ENCODE results near the gene RAPGEF4.

RAPGEF4 gene

DNA sequence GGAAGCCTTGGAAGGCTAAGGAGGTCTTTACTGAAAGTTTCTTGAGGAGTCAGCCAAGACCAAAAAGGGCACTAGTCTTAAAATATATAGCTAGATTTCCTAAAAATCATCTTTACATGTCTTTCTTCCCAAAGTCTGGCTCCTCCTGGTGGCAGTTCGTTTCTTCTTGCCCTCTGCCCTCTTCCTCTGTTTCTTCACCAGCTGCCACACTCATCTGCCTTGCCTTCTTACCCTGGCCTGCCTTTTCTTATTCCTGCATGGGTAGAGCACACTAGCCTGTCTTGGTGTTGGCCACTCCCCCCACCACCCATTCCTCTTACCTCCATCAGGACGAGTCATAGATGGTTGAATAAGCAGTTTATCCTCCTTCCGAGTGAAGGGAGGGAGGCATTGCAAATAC lies 129.8 kb downstream of the RAPGEF4 start:
- no peaks in the 10 kb centered on the region for H3K4me1 ChIP-seq (ENCODE audit: control insufficient read depth in 2 of 2, insufficient read depth in 2 of 2, low read length in 2 of 2)

DNA sequence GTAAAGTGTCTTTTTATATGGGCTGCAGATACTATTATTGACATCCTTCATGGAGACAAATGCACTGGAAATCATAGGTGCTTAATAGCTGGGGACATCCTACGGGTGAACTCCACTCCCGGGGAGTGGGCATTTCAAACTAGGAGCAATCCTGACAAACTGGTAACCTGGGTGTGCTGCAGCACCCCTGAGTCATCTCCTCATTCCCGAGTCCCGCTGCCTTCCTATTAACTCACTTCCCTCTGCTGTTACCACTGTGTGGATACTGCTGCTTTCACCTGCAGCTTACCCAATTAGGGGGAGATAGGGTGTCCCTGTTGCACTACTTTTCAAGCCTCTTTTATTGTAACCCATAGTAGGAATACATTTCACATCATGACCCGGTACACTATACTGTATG lies 134.2 kb downstream of the RAPGEF4 start:
- H3K4me1 ChIP-seq (ENCODE audit: control insufficient read depth in 2 of 2, insufficient read depth in 2 of 2, low read length in 2 of 2), result no peaks in the 10 kb centered on the region
- no peak overlapping the region for H3K4me3 ChIP-seq (ENCODE audit: low read length in 2 of 2)
- H3K36me3 ChIP-seq (ENCODE audit: control insufficient read depth in 2 of 2, insufficient read depth in 2 of 2, low read length in 2 of 2), result no peaks in the 10 kb centered on the region
- H3K9me3 ChIP-seq (ENCODE audit: control insufficient read depth in 2 of 2, low read length in 2 of 2), result no peaks in the 10 kb centered on the region
- no peak overlapping the region for H3K27ac ChIP-seq (ENCODE audit: low read depth in 2 of 2, low read length in 2 of 2)
- H3K9ac ChIP-seq (ENCODE audit: low read depth in 1 of 2, low read length in 2 of 2), result no peak overlapping the region
- H3K27me3 ChIP-seq (ENCODE audit: control insufficient read depth in 2 of 2, insufficient read depth in 2 of 2, low read length in 2 of 2), result peaks cover 0 to 5% of the 10 kb centered on the region in 2 donors

More for the DNA sequence above, 129.8 kb downstream of the RAPGEF4 start:
- Histone ChIP-seq H3K4me3 (ENCODE audit: low read length in 2 of 2) (no peak overlapping the region), H3K27me3 (ENCODE audit: control insufficient read depth in 2 of 2, insufficient read depth in 2 of 2, low read length in 2 of 2) (peaks cover 5 to 7% of the 10 kb centered on the region in 2 donors), H3K36me3 (ENCODE audit: control insufficient read depth in 2 of 2, insufficient read depth in 2 of 2, low read length in 2 of 2) (no peaks in the 10 kb centered on the region), H3K27ac (ENCODE audit: low read depth in 2 of 2, low read length in 2 of 2) (no peak overlapping the region), H3K9ac (ENCODE audit: low read depth in 1 of 2, low read length in 2 of 2) (no peak overlapping the region), H3K9me3 (ENCODE audit: control insufficient read depth in 2 of 2, low read length in 2 of 2) (no peaks in the 10 kb centered on the region)

DNA sequence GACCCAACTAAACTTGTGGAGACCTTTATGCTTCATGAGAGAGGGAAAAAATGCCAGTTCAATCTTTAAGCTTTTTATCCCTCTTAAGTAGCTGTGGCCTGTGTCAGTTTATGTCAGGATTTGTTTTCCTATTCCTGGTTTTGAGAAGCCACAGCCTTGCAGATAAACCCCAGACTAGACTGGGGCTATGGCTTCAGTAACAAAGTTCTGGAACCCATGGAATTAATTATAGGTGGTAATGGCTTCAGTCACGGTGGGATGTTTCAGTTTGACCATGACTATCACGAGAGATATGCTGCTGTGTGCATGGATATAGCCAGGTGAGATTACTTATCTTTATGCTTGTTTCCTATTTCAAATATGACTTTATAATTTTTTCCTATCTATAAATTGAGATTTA lies 134.8 kb downstream of the RAPGEF4 start:
- H3K9ac ChIP-seq (ENCODE audit: low read depth in 1 of 2, low read length in 2 of 2), result no peak overlapping the region
- no peaks in the 10 kb centered on the region for H3K36me3 ChIP-seq (ENCODE audit: control insufficient read depth in 2 of 2, insufficient read depth in 2 of 2, low read length in 2 of 2)
- H3K27me3 ChIP-seq (ENCODE audit: control insufficient read depth in 2 of 2, insufficient read depth in 2 of 2, low read length in 2 of 2), result peaks cover 0 to 4% of the 10 kb centered on the region in 2 donors
- H3K4me3 ChIP-seq (ENCODE audit: low read length in 2 of 2), result no peak overlapping the region
- H3K27ac ChIP-seq (ENCODE audit: low read depth in 2 of 2, low read length in 2 of 2), result no peak overlapping the region
- no peaks in the 10 kb centered on the region for H3K9me3 ChIP-seq (ENCODE audit: control insufficient read depth in 2 of 2, low read length in 2 of 2)
- no peaks in the 10 kb centered on the region for H3K4me1 ChIP-seq (ENCODE audit: control insufficient read depth in 2 of 2, insufficient read depth in 2 of 2, low read length in 2 of 2)

DNA sequence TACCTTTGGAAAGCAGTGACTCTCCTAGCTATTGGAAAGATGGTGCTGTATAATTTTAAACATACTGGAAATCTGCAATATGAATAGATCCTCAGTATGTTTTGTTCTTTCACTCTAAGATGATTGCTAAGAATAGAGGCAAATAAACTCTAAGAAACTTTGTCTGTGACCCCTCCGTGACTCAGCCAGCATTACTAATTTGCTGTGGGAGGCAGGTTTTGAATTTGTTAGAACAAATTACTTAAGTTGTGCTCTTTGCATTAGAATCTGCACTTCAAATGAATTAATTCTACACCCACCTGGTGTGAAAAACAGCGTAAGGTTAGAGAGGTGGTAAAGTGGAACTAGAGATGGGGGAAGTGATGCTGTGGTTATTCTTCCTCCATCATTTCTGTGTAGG lies 142.2 kb downstream of the RAPGEF4 start:
- no peak overlapping the region for H3K4me3 ChIP-seq (ENCODE audit: low read length in 2 of 2)

DNA sequence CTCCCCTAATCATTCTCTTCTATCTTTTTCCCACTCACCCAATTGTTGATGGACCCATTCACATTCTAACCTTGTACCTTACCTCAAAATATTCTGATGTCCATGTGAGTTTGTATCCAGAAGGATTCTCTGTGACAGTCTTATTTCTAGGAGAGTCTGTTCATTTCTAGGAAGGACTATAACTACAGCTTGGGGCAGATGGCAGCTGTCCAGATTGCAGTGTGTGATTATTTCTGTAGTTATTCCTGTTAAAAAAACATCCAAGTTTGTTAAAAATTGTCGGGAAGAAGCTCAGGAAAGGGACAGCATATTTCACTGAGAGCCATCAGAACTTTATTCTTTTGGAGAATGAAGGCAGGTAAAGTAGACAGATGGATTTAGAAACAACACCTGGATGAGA lies 142.6 kb downstream of the RAPGEF4 start:
- no peaks in the 10 kb centered on the region for H3K36me3 ChIP-seq (ENCODE audit: control insufficient read depth in 2 of 2, insufficient read depth in 2 of 2, low read length in 2 of 2)
- no peak overlapping the region for H3K27ac ChIP-seq (ENCODE audit: low read depth in 2 of 2, low read length in 2 of 2)
- no peaks in the 10 kb centered on the region for H3K4me1 ChIP-seq (ENCODE audit: control insufficient read depth in 2 of 2, insufficient read depth in 2 of 2, low read length in 2 of 2)
- H3K9me3 ChIP-seq (ENCODE audit: control insufficient read depth in 2 of 2, low read length in 2 of 2), result no peaks in the 10 kb centered on the region
- H3K9ac ChIP-seq (ENCODE audit: low read depth in 1 of 2, low read length in 2 of 2), result no peak overlapping the region
- no peaks in the 10 kb centered on the region for H3K27me3 ChIP-seq (ENCODE audit: control insufficient read depth in 2 of 2, insufficient read depth in 2 of 2, low read length in 2 of 2)
- no peak overlapping the region for H3K4me3 ChIP-seq (ENCODE audit: low read length in 2 of 2)

More for the DNA sequence above, 142.2 kb downstream of the RAPGEF4 start:
- no peaks in the 10 kb centered on the region for H3K27me3 ChIP-seq (ENCODE audit: control insufficient read depth in 2 of 2, insufficient read depth in 2 of 2, low read length in 2 of 2)
- H3K36me3 ChIP-seq (ENCODE audit: control insufficient read depth in 2 of 2, insufficient read depth in 2 of 2, low read length in 2 of 2), result no peaks in the 10 kb centered on the region
- no peak overlapping the region for H3K9ac ChIP-seq (ENCODE audit: low read depth in 1 of 2, low read length in 2 of 2)
- H3K9me3 ChIP-seq (ENCODE audit: control insufficient read depth in 2 of 2, low read length in 2 of 2), result no peaks in the 10 kb centered on the region
- no peak overlapping the region for H3K27ac ChIP-seq (ENCODE audit: low read depth in 2 of 2, low read length in 2 of 2)
- no peaks in the 10 kb centered on the region for H3K4me1 ChIP-seq (ENCODE audit: control insufficient read depth in 2 of 2, insufficient read depth in 2 of 2, low read length in 2 of 2)

DNA sequence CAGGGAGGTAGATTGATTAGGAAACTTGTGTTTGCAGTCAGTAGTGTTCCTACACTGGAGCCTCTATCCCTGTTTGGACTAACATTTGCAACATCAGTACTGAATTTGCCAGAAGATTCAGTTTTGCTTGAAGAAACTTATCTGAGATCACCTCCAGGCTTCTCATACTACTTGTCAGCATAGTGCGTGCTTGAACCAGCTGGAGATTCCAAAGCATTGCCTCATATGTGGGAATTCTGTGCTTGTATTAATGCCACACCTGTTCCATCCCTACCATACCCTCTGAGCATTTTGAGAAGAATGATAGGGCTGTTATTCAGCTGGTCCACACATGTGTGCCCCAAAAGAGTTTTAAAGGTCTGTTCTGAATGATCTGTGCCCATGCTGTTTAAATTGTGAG lies 148.7 kb downstream of the RAPGEF4 start:
- Histone ChIP-seq H3K27me3 (ENCODE audit: control insufficient read depth in 2 of 2, insufficient read depth in 2 of 2, low read length in 2 of 2) (no peaks in the 10 kb centered on the region), H3K9ac (ENCODE audit: low read depth in 1 of 2, low read length in 2 of 2) (no peak overlapping the region), H3K36me3 (ENCODE audit: control insufficient read depth in 2 of 2, insufficient read depth in 2 of 2, low read length in 2 of 2) (no peaks in the 10 kb centered on the region)

DNA sequence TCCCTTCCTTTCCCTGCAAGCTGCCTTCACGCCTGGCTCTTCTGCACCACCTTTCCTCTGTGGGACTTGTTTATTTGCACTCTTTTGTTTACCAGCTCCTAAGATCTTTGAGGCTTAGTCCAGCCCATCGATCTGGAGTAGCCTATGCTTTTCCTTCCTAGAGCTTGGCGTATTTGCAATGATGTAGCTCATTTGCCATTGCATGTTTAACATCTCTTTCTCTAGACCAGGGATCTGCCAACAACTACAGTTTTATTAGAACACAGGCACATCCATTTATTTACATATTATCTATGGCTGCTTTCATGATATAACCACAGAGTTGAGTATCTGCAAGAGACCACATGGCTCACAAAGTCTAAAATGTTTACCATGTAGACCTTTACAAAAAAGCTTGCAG lies 150.4 kb downstream of the RAPGEF4 start:
- H3K36me3 ChIP-seq (ENCODE audit: control insufficient read depth in 2 of 2, insufficient read depth in 2 of 2, low read length in 2 of 2), result no peaks in the 10 kb centered on the region
- H3K4me1 ChIP-seq (ENCODE audit: control insufficient read depth in 2 of 2, insufficient read depth in 2 of 2, low read length in 2 of 2), result no peaks in the 10 kb centered on the region
- H3K27me3 ChIP-seq (ENCODE audit: control insufficient read depth in 2 of 2, insufficient read depth in 2 of 2, low read length in 2 of 2), result no peaks in the 10 kb centered on the region
- H3K9me3 ChIP-seq (ENCODE audit: control insufficient read depth in 2 of 2, low read length in 2 of 2), result no peaks in the 10 kb centered on the region
- H3K9ac ChIP-seq (ENCODE audit: low read depth in 1 of 2, low read length in 2 of 2), result no peak overlapping the region
- H3K4me3 ChIP-seq (ENCODE audit: low read length in 2 of 2), result no peak overlapping the region
- H3K27ac ChIP-seq (ENCODE audit: low read depth in 2 of 2, low read length in 2 of 2), result no peak overlapping the region

More for the DNA sequence above, 148.7 kb downstream of the RAPGEF4 start:
- no peak overlapping the region for H3K4me3 ChIP-seq (ENCODE audit: low read length in 2 of 2)
- no peak overlapping the region for H3K27ac ChIP-seq (ENCODE audit: low read depth in 2 of 2, low read length in 2 of 2)
- H3K9me3 ChIP-seq (ENCODE audit: control insufficient read depth in 2 of 2, low read length in 2 of 2), result no peaks in the 10 kb centered on the region
- H3K4me1 ChIP-seq (ENCODE audit: control insufficient read depth in 2 of 2, insufficient read depth in 2 of 2, low read length in 2 of 2), result no peaks in the 10 kb centered on the region

DNA sequence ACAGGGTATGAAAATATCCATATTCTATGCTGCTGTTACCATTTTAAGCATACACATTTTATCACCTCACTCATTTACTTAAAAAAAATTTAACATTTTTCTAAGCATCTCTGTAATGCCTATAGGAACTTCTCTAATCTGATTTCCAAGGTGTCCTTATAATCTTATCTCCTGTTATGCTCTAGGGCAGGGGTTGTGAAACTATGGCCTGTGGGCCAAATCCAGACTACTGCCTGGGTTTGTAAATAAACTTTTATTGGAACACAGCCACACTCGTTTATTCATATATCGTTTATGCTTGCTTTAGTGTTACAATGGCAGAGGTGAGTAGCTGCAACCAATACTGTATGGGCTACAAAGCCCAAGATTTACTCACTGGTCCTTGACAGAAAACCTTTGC lies 151.6 kb downstream of the RAPGEF4 start:
- Histone ChIP-seq H3K4me3 (ENCODE audit: low read length in 2 of 2) (no peak overlapping the region), H3K9ac (ENCODE audit: low read depth in 1 of 2, low read length in 2 of 2) (no peak overlapping the region), H3K9me3 (ENCODE audit: control insufficient read depth in 2 of 2, low read length in 2 of 2) (no peaks in the 10 kb centered on the region), H3K27ac (ENCODE audit: low read depth in 2 of 2, low read length in 2 of 2) (no peak overlapping the region), H3K27me3 (ENCODE audit: control insufficient read depth in 2 of 2, insufficient read depth in 2 of 2, low read length in 2 of 2) (peaks cover 0 to 1% of the 10 kb centered on the region in 2 donors), H3K36me3 (ENCODE audit: control insufficient read depth in 2 of 2, insufficient read depth in 2 of 2, low read length in 2 of 2) (no peaks in the 10 kb centered on the region), H3K4me1 (ENCODE audit: control insufficient read depth in 2 of 2, insufficient read depth in 2 of 2, low read length in 2 of 2) (no peaks in the 10 kb centered on the region)

DNA sequence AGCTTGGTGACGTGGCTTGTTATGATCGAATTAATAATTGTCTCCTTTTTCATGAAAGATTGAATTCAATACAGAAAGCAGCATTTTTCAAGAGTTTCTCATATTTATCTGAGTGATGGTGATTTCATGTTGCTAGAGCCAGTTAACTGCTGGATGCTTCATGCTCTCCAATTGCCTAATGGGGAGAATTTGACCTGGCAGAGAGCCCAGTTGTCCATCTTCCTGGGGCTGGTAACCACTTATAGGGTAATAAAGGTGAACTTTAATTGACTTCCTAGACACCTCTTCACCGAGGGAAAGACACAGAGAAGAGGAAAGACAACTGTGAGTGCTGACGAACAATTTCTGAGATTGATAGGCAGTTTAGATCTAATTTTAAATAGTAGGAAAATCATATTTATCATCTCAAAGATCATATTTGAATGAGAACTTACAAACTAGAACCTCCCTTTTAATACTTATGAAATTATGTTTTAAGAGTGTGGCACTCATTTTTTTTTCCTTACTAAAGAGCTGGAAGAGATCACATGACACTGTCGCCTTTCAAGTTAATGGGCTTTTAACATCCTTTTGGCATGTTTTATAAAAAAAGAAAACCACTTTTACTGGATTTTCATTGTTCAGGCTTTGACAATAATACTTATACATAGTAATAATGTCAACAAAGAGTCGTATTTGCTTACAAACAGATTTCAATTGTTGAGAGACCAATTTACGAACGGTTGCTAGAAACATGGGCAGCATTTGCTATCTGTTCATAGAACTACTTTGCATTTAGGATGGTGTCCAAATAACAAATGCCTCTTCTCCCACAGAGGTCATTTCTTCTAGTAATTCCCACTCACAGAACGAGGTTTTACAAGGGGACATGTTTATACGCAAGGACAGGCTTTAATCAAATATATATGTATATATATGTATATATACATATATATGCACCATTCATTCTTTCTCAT lies 153.3 kb downstream of the RAPGEF4 start:
- no peak overlapping the region for H3K27ac ChIP-seq (ENCODE audit: low read depth in 2 of 2, low read length in 2 of 2)
- H3K9me3 ChIP-seq (ENCODE audit: control insufficient read depth in 2 of 2, low read length in 2 of 2), result no peaks in the 10 kb centered on the region
- H3K4me3 ChIP-seq (ENCODE audit: low read length in 2 of 2), result no peak overlapping the region
- no peaks in the 10 kb centered on the region for H3K4me1 ChIP-seq (ENCODE audit: control insufficient read depth in 2 of 2, insufficient read depth in 2 of 2, low read length in 2 of 2)
- H3K27me3 ChIP-seq (ENCODE audit: control insufficient read depth in 2 of 2, insufficient read depth in 2 of 2, low read length in 2 of 2), result peaks cover 5 to 8% of the 10 kb centered on the region in 2 donors
- no peaks in the 10 kb centered on the region for H3K36me3 ChIP-seq (ENCODE audit: control insufficient read depth in 2 of 2, insufficient read depth in 2 of 2, low read length in 2 of 2)
- H3K9ac ChIP-seq (ENCODE audit: low read depth in 1 of 2, low read length in 2 of 2), result no peak overlapping the region

DNA sequence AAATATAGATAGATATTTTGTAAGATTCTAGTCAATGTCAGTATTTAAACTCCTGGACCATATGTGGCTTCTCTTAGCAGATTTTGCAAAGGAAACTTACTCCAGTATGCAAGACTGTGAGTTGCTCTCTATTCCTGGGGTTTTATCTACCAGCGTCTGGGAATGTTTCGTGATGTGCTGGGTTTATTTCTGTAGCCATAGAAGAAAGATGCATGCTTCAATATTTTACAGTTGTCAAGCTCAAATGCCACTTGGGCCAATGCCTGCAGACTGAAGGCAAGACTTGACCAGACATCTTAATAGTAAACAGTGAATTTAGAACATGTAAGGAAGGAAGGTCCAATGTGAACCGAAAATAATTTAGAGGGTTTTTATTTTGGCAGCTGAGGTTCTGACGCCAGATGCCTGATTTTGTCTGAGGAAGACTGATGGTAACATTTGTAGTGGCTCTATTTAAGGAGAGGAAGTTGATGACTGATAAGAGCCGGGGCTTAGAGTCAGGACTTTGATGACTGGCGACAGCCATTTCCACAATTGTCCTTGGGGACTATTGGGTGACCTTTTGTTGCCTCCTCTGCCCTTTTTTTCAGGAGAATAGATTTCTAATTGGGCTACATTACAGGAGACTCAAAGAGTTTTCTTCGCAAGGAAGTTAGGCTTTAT lies 154.3 kb downstream of the RAPGEF4 start:
- no peak overlapping the region for H3K4me3 ChIP-seq (ENCODE audit: low read length in 2 of 2)
- no peak overlapping the region for H3K27ac ChIP-seq (ENCODE audit: low read depth in 2 of 2, low read length in 2 of 2)
- H3K9ac ChIP-seq (ENCODE audit: low read depth in 1 of 2, low read length in 2 of 2), result no peak overlapping the region
- H3K27me3 ChIP-seq (ENCODE audit: control insufficient read depth in 2 of 2, insufficient read depth in 2 of 2, low read length in 2 of 2), result peaks cover 9 to 10% of the 10 kb centered on the region in 2 donors
- H3K9me3 ChIP-seq (ENCODE audit: control insufficient read depth in 2 of 2, low read length in 2 of 2), result no peaks in the 10 kb centered on the region
- no peaks in the 10 kb centered on the region for H3K36me3 ChIP-seq (ENCODE audit: control insufficient read depth in 2 of 2, insufficient read depth in 2 of 2, low read length in 2 of 2)
- H3K4me1 ChIP-seq (ENCODE audit: control insufficient read depth in 2 of 2, insufficient read depth in 2 of 2, low read length in 2 of 2), result no peaks in the 10 kb centered on the region
